ENCODE results near the gene EVI5L. TPM values are rescaled to one million over a fixed set of nuclear protein-coding genes. Genes with fewer than 3 reads are reported as not detected.
A peak's percentile ranks its signal among the peaks of the same experiment; 100 is the strongest.

EVI5L gene
- total RNA-seq, 1 experiment from 2014 or later, result 24.5 TPM

GRCh38 chr19:7905859-7906258 lies 75.8 kb downstream of the EVI5L start:
- in situ Hi-C loops (cut with HindIII; ENCODE audit: low sequenced_read_pairs), result no loop called here
- DNase-seq (ENCODE audit: low spot score), result no peak

GRCh38 chr19:7907122-7907521 lies 77.1 kb downstream of the EVI5L start:
- no peak for DNase-seq (ENCODE audit: low spot score)
- in situ Hi-C loops (cut with HindIII; ENCODE audit: low sequenced_read_pairs), result no loop called here

- DNase-seq (ENCODE audit: low spot score), result no peak
- in situ Hi-C loops (cut with HindIII; ENCODE audit: low sequenced_read_pairs), result no loop called here
Measured at GRCh38 chr19:7907544-7907943, 77.5 kb downstream of the EVI5L start.

GRCh38 chr19:7908078-7908699 lies 78.2 kb downstream of the EVI5L start:
- in situ Hi-C loops (cut with HindIII; ENCODE audit: low sequenced_read_pairs), result no loop called here

GRCh38 chr19:7908742-7909461 lies 78.9 kb downstream of the EVI5L start:
- peak; percentile 50 for DNase-seq (ENCODE audit: low spot score)
- in situ Hi-C loops (cut with HindIII; ENCODE audit: low sequenced_read_pairs), result no loop called here

More at GRCh38 chr19:7908078-7908699, 78.2 kb downstream of the EVI5L start:
- DNase-seq (ENCODE audit: low spot score), result no peak

- no peak for DNase-seq (ENCODE audit: low spot score)
- in situ Hi-C loops (cut with HindIII; ENCODE audit: low sequenced_read_pairs), result no loop called here
Measured at GRCh38 chr19:7909471-7910067, 79.6 kb downstream of the EVI5L start.

- in situ Hi-C loops (cut with HindIII; ENCODE audit: low sequenced_read_pairs), result no loop called here
- peak; percentile 51 for DNase-seq (ENCODE audit: low spot score)
Measured at GRCh38 chr19:7910321-7911161, 80.5 kb downstream of the EVI5L start.

- in situ Hi-C loops (cut with HindIII; ENCODE audit: low sequenced_read_pairs), result no loop called here
- DNase-seq (ENCODE audit: low spot score), result no peak
Measured at GRCh38 chr19:7911508-7912143, 81.6 kb downstream of the EVI5L start.

GRCh38 chr19:7912144-7912696 lies 82.2 kb downstream of the EVI5L start:
- in situ Hi-C loops (cut with HindIII; ENCODE audit: low sequenced_read_pairs), result no loop called here
- no peak for DNase-seq (ENCODE audit: low spot score)

GRCh38 chr19:7912697-7913564 lies 82.9 kb downstream of the EVI5L start:
- in situ Hi-C loops (cut with HindIII; ENCODE audit: low sequenced_read_pairs), result no loop called here
- DNase-seq (ENCODE audit: low spot score), result no peak

GRCh38 chr19:7913652-7914051 lies 83.6 kb downstream of the EVI5L start:
- DNase-seq (ENCODE audit: low spot score), result no peak
- in situ Hi-C loops (cut with HindIII; ENCODE audit: low sequenced_read_pairs), result no loop called here

GRCh38 chr19:7914099-7914498 lies 84.1 kb downstream of the EVI5L start:
- in situ Hi-C loops (cut with HindIII; ENCODE audit: low sequenced_read_pairs), result no loop called here

More at GRCh38 chr19:7914099-7914498, 84.1 kb downstream of the EVI5L start:
- no peak for DNase-seq (ENCODE audit: low spot score)

Other genes with a start within 250 kb of the EVI5L start
- gene CAMSAP3, start 234.4 kb upstream of the EVI5L start, total RNA-seq (2014; rRNA removed; shearing (Covaris generic)), result 3.3 and 4.8 TPM in 2 replicates
- gene XAB2, start 200.7 kb upstream of the EVI5L start, total RNA-seq (2014; rRNA removed; shearing (Covaris generic)), result 68.4 and 87.3 TPM in 2 replicates
- gene PET100, start 200.4 kb upstream of the EVI5L start, total RNA-seq (2014; rRNA removed; shearing (Covaris generic)), result 31.2 and 80.2 TPM in 2 replicates
- gene PCP2, start 196.5 kb upstream of the EVI5L start, total RNA-seq (2014; rRNA removed; shearing (Covaris generic)), result not detected in 2 replicates
- gene STXBP2, start 193.1 kb upstream of the EVI5L start, total RNA-seq (2014; rRNA removed; shearing (Covaris generic)), result 0.20 TPM in 1 of 2 replicates, not detected in the other
- gene RETN, start 161.2 kb upstream of the EVI5L start, total RNA-seq (2014; rRNA removed; shearing (Covaris generic)), result not detected in 2 replicates
- not detected in 2 replicates for gene MCEMP1, start 153.1 kb upstream of the EVI5L start, total RNA-seq (2014; rRNA removed; shearing (Covaris generic))
- 131 and 153 TPM in 2 replicates for gene TRAPPC5, start 149.4 kb upstream of the EVI5L start, total RNA-seq (2014; rRNA removed; shearing (Covaris generic))
- not detected in 2 replicates for gene FCER2, start 128.1 kb upstream of the EVI5L start, total RNA-seq (2014; rRNA removed; shearing (Covaris generic))
- not detected in 2 replicates for gene CLEC4G, start 98.1 kb upstream of the EVI5L start, total RNA-seq (2014; rRNA removed; shearing (Covaris generic))
- gene CD209, start 82.7 kb upstream of the EVI5L start, total RNA-seq (2014; rRNA removed; shearing (Covaris generic)), result not detected in 2 replicates
- gene CLEC4M, start 67.0 kb upstream of the EVI5L start, total RNA-seq (2014; rRNA removed; shearing (Covaris generic)), result not detected in 2 replicates
- gene PRR36, start 44.2 kb downstream of the EVI5L start, total RNA-seq (2014; rRNA removed; shearing (Covaris generic)), result 0.03 and 0.49 TPM in 2 replicates
- gene LRRC8E, start 58.3 kb downstream of the EVI5L start, total RNA-seq (2014; rRNA removed; shearing (Covaris generic)), result 0.49 TPM in 1 of 2 replicates, not detected in the other
- gene MAP2K7, start 73.7 kb downstream of the EVI5L start, total RNA-seq (2014; rRNA removed; shearing (Covaris generic)), result 14.2 and 16.2 TPM in 2 replicates
- not detected in 2 replicates for gene TGFBR3L, start 84.6 kb downstream of the EVI5L start, total RNA-seq (2014; rRNA removed; shearing (Covaris generic))
- gene SNAPC2, start 90.1 kb downstream of the EVI5L start, total RNA-seq (2014; rRNA removed; shearing (Covaris generic)), result 35.1 and 37.8 TPM in 2 replicates
- 27.0 and 27.3 TPM in 2 replicates for gene CTXN1, start 95.9 kb downstream of the EVI5L start, total RNA-seq (2014; rRNA removed; shearing (Covaris generic))
- 100 and 168 TPM in 2 replicates for gene TIMM44, start 113.4 kb downstream of the EVI5L start, total RNA-seq (2014; rRNA removed; shearing (Covaris generic))
- 83.9 and 102 TPM in 2 replicates for gene ELAVL1, start 175.4 kb downstream of the EVI5L start, total RNA-seq (2014; rRNA removed; shearing (Covaris generic))
- gene CCL25, start 222.5 kb downstream of the EVI5L start, total RNA-seq (2014; rRNA removed; shearing (Covaris generic)), result 16.2 and 19.6 TPM in 2 replicates